ENCODE data around the gene PUM1.

Gene PUM1

DNA sequence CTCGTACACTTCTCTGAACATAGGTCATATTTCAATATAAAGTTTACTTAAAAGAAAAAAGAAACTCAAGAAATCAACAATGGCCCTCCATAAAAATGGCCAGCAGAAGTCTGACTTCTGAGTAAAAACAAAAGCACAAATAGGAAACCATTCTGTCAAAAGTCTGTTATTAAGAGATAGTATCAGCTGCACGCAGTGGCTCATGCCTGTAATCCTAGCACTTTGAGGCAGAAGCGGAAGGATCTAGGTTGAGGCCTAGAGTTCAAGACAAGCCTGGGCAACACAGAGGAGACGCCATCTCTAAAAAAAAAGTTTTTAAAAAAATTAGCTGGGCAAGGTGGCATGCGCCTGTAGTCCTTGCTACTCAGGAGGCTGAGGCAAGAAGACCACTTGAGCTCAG lies 67.3 kb downstream of the PUM1 start:
- no peaks in the 10 kb centered on the region for H3K9me3 ChIP-seq (ENCODE audit: control insufficient read depth, low read length)
- H3K36me3 ChIP-seq (ENCODE audit: control insufficient read depth, insufficient read depth, low read length), result peaks cover 16% of the 10 kb centered on the region
- H3K27me3 ChIP-seq (ENCODE audit: control insufficient read depth, insufficient read depth, low read length, poor library complexity, severe bottlenecking), result no peaks in the 10 kb centered on the region
- H3K4me1 ChIP-seq (ENCODE audit: control insufficient read depth, insufficient read depth, low read length), result no peaks in the 10 kb centered on the region
- H3K4me3 ChIP-seq (ENCODE audit: insufficient read depth, low read depth, low read length), result no peak overlapping the region
- H3K27ac ChIP-seq (ENCODE audit: insufficient read depth, low read depth, low read length, poor library complexity, severe bottlenecking), result no peak overlapping the region
- WGBS, 2 experiments, result 94 to 95% methylated on average over 4 to 5 of the region's 5 CpGs

DNA sequence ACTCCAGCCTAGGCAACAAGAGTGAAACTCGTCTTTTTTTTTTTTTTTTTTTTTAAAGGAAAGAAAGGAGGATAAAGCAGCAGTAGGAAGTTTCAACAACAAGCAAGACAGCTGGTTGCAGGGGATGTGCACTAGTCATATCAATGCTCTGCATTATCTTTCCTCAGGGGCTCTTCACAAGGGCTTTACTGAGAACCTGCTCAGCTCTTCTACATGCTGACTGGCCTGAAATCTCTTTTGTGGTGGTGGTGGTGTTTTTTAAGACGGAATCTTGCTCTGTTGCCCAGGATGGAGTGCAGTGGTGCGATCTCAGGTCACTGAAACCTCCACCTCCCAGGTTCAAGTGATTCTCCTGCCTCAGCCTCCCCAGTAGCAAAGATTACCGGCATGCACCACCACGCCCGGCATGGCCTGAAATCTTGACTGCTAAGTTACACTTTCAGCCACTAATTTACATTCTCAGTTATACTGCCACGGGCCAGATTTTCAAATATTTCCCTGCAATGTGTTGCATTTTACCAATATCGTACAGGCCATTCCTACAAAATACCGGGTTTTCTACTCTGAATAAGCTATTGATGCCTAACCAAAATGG lies 68.0 kb downstream of the PUM1 start:
- Histone ChIP-seq H3K27me3 (ENCODE audit: control insufficient read depth, insufficient read depth, low read length, poor library complexity, severe bottlenecking) (no peaks in the 10 kb centered on the region), H3K27ac (ENCODE audit: insufficient read depth, low read depth, low read length, poor library complexity, severe bottlenecking) (no peak overlapping the region), H3K36me3 (ENCODE audit: control insufficient read depth, insufficient read depth, low read length) (peaks cover 13% of the 10 kb centered on the region), H3K4me3 (ENCODE audit: insufficient read depth, low read depth, low read length) (no peak overlapping the region), H3K4me1 (ENCODE audit: control insufficient read depth, insufficient read depth, low read length) (no peaks in the 10 kb centered on the region), H3K9me3 (ENCODE audit: control insufficient read depth, low read length) (no peaks in the 10 kb centered on the region)
- WGBS, 2 experiments, result 92 to 95% methylated on average over 9 of the region's 9 CpGs

DNA sequence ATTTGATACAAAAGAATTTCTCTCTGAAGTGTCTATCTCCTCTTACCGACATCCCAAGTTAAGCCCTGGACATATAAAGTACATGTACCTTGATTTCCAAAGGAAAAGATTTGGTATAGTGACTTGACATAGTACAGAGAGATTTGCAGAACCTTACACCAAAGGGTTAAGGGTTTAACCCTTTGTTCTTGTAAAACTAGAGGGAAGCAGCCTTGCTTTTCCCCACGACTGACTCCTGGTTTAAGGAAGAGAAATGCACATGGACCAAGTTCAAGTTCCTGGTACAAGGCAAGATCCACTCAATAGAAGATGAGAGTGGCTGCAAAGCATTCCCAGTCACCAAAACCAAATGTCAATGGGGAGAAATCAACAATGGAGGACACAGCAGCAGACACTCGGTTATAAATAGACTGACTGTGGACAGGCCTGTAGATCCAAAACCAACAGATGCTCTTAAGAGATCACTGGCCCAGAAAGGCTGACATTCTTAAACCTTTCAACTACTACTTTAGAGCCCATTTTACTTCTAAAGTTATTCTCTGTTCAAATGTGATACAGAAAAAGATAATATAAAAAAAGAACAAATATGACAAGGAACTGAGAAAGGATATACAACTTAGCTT lies 69.4 kb downstream of the PUM1 start:
- Histone ChIP-seq H3K27me3 (ENCODE audit: control insufficient read depth, insufficient read depth, low read length, poor library complexity, severe bottlenecking) (no peaks in the 10 kb centered on the region), H3K27ac (ENCODE audit: insufficient read depth, low read depth, low read length, poor library complexity, severe bottlenecking) (no peak overlapping the region), H3K4me1 (ENCODE audit: control insufficient read depth, insufficient read depth, low read length) (no peaks in the 10 kb centered on the region), H3K9me3 (ENCODE audit: control insufficient read depth, low read length) (no peaks in the 10 kb centered on the region), H3K36me3 (ENCODE audit: control insufficient read depth, insufficient read depth, low read length) (peaks cover 22% of the 10 kb centered on the region), H3K4me3 (ENCODE audit: insufficient read depth, low read depth, low read length) (no peak overlapping the region)
- WGBS, 2 experiments, result 71 to 84% methylated on average over 2 to 3 of the region's 3 CpGs

DNA sequence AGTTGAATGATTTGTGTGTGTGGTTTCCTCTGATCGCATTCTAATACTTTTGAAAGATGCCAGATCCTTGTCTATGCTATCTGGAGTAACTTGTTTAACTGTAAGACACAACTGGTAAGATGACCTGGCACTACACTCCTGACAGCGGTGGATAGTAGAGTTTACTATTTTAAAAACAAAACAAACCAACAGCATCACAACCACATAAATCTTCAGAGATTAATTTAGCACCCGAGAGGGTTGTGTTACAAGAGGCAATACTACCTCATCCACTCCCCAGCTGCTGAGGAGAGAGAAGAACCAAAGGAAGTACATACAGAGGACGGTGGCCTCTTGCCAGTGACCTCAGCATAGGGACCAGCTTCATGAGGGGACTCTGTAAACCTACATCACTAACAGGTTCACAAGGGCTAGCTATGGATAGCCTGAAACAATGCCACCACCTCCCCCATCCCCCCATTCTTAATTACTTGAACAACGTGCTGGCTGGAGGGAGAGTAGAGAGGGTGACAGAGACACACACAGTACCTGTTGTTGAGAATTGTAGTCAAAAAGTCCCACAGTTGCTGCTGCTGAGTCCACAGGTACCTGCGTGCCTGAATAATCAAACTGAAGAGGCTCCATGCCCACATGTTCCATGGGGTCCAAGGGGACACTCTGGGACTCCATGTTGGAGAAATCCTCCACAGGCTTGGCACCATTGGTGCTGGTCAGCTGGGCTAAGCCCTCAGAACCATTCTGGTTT lies 73.5 kb downstream of the PUM1 start:
- H3K4me1 ChIP-seq (ENCODE audit: control insufficient read depth, insufficient read depth, low read length), result no peaks in the 10 kb centered on the region
- no peaks in the 10 kb centered on the region for H3K27me3 ChIP-seq (ENCODE audit: control insufficient read depth, insufficient read depth, low read length, poor library complexity, severe bottlenecking)
- H3K9me3 ChIP-seq (ENCODE audit: control insufficient read depth, low read length), result no peaks in the 10 kb centered on the region
- H3K36me3 ChIP-seq (ENCODE audit: control insufficient read depth, insufficient read depth, low read length), result peaks cover 14% of the 10 kb centered on the region
- no peak overlapping the region for H3K4me3 ChIP-seq (ENCODE audit: insufficient read depth, low read depth, low read length)
- H3K27ac ChIP-seq (ENCODE audit: insufficient read depth, low read depth, low read length, poor library complexity, severe bottlenecking), result no peak overlapping the region
- WGBS, 2 experiments, result 80 to 83% methylated on average over 6 of the region's 6 CpGs

DNA sequence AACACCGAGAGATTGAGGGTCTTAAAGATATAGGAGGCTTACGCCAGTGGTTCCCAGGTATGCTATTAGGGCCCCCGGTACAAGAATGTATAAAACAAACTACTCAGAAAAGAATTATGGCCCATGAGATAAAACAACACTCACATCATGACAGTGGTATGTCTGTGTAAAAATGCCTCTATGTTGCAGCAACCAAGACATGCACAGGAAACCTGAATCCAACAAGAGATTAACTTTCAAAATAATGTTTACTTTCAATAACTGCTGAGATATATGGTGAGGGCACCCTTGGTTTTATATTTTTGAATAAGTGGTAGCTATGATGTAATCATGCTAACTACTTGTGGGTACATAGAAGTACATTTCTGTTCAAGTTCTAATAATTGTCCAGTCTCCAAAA lies 74.9 kb downstream of the PUM1 start:
- Histone ChIP-seq H3K36me3 (ENCODE audit: control insufficient read depth, insufficient read depth, low read length) (peaks cover 9% of the 10 kb centered on the region), H3K27ac (ENCODE audit: insufficient read depth, low read depth, low read length, poor library complexity, severe bottlenecking) (no peak overlapping the region), H3K4me1 (ENCODE audit: control insufficient read depth, insufficient read depth, low read length) (no peaks in the 10 kb centered on the region), H3K9me3 (ENCODE audit: control insufficient read depth, low read length) (no peaks in the 10 kb centered on the region), H3K4me3 (ENCODE audit: insufficient read depth, low read depth, low read length) (no peak overlapping the region), H3K27me3 (ENCODE audit: control insufficient read depth, insufficient read depth, low read length, poor library complexity, severe bottlenecking) (no peaks in the 10 kb centered on the region)
- WGBS, 2 experiments, result 98% methylated on average over 3 of the region's 3 CpGs; no CpG with 5 or more reads in 1 of the 2 experiments

DNA sequence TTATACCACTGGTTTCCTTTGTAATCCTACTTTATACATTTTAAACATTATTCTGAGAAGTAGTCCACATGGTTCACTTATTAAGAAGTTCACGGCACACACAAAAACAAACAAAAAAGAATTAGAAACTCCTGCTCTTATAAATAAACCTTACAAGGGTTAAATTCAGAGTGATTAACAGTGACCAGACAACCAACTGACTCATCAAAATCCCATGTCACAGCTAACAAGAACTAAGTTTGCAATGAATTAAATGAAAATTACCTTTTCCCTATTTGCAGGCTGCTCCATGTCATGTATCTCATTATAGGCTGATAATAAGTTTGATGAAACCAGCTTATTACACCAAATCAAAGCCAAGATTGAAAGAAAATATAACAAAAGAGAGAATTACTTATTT lies 77.5 kb downstream of the PUM1 start:
- WGBS, 2 experiments, result 100% methylated on average over 1 of the region's 1 CpG
- Histone ChIP-seq H3K27me3 (ENCODE audit: control insufficient read depth, insufficient read depth, low read length, poor library complexity, severe bottlenecking) (no peaks in the 10 kb centered on the region), H3K9me3 (ENCODE audit: control insufficient read depth, low read length) (no peaks in the 10 kb centered on the region), H3K4me3 (ENCODE audit: insufficient read depth, low read depth, low read length) (no peak overlapping the region), H3K27ac (ENCODE audit: insufficient read depth, low read depth, low read length, poor library complexity, severe bottlenecking) (no peak overlapping the region), H3K4me1 (ENCODE audit: control insufficient read depth, insufficient read depth, low read length) (no peaks in the 10 kb centered on the region), H3K36me3 (ENCODE audit: control insufficient read depth, insufficient read depth, low read length) (peaks cover 9% of the 10 kb centered on the region)

DNA sequence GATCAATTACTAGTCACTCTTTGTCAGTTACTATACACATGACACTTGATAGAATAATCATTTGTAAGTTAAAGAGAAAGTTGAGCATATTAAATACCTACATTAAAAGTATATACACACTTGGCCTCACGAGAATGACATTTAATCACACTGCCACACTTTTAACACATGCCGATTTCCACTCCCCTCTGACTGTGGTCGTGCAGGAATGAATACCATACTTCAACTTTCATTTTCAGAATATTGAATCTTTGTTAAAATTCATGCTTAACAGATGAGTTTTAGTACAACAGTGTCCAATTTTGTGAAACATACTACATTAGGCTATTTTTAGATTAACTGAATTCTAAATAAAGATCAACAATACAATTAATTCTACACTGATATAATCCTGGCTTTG lies 78.8 kb downstream of the PUM1 start:
- Histone ChIP-seq H3K27me3 (ENCODE audit: control insufficient read depth, insufficient read depth, low read length, poor library complexity, severe bottlenecking) (no peaks in the 10 kb centered on the region), H3K4me1 (ENCODE audit: control insufficient read depth, insufficient read depth, low read length) (no peaks in the 10 kb centered on the region), H3K4me3 (ENCODE audit: insufficient read depth, low read depth, low read length) (no peak overlapping the region), H3K9me3 (ENCODE audit: control insufficient read depth, low read length) (no peaks in the 10 kb centered on the region), H3K36me3 (ENCODE audit: control insufficient read depth, insufficient read depth, low read length) (peaks cover 7% of the 10 kb centered on the region), H3K27ac (ENCODE audit: insufficient read depth, low read depth, low read length, poor library complexity, severe bottlenecking) (no peak overlapping the region)
- 97% methylated on average over 3 of the region's 3 CpGs for WGBS, 2 experiments

DNA sequence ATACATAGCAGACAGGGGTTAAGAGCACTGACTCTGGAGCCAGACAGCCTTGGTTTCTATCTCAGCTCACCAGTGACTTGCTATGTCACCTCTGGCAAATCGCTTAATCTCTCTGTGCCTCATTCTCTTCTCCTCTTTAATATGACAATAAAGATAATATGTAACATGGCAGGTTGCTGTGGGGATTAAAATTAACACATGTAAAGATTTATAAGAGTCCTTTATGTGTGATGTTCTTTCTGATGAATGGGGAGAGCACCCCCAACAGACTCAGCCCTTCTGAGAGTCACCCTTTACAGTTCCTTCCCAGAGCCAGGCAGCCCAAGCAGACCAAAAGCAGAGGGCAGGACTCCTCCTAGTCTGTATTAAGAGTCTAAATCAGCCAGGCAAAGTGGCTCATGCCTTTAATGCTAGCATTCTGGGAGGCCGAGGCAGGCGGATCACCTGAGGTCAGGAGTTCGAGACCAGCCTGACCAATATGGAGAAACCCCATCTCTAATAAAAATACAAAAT lies 80.5 kb downstream of the PUM1 start:
- Histone ChIP-seq H3K9me3 (ENCODE audit: control insufficient read depth, low read length) (no peaks in the 10 kb centered on the region), H3K27ac (ENCODE audit: insufficient read depth, low read depth, low read length, poor library complexity, severe bottlenecking) (no peak overlapping the region), H3K27me3 (ENCODE audit: control insufficient read depth, insufficient read depth, low read length, poor library complexity, severe bottlenecking) (no peaks in the 10 kb centered on the region), H3K36me3 (ENCODE audit: control insufficient read depth, insufficient read depth, low read length) (peaks cover 8% of the 10 kb centered on the region), H3K4me1 (ENCODE audit: control insufficient read depth, insufficient read depth, low read length) (no peaks in the 10 kb centered on the region), H3K4me3 (ENCODE audit: insufficient read depth, low read depth, low read length) (no peak overlapping the region)
- WGBS, 2 experiments, result 85 to 97% methylated on average over 3 to 4 of the region's 4 CpGs

DNA sequence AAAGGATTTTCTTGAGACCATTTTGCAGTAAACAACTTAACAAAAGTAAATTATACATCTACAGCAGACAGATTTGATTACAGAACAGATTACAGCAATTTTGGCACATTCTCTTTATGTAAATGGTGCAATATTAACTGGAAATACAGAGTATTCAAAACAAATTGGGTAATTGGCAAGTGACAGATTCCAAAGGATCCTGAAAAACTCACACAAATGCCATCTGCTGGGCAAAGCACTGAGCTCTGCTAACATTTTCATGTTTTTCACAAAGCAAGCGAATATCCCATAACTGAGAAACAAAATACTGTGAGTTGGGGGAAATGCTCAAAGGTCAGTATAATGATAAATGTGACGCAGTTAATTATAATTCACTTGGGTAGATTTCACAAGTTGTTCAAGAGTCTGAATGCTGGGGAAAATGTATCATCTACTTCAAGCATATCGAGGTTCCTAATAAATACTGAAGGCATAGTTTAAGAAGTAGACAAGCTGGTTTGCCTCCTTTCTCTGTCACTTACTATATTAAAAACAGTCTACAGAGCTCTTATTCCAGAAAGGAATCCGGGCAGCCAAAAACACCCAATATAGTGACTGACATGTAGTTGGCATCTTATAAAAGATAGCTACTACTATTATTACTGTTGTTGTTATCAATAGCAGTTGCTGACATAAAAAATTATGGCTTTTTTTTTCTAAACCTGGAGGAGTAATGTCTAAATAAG lies 81.2 kb downstream of the PUM1 start:
- no peaks in the 10 kb centered on the region for H3K9me3 ChIP-seq (ENCODE audit: control insufficient read depth, low read length)
- peaks cover 15% of the 10 kb centered on the region for H3K36me3 ChIP-seq (ENCODE audit: control insufficient read depth, insufficient read depth, low read length)
- H3K27ac ChIP-seq (ENCODE audit: insufficient read depth, low read depth, low read length, poor library complexity, severe bottlenecking), result no peak overlapping the region
- H3K4me1 ChIP-seq (ENCODE audit: control insufficient read depth, insufficient read depth, low read length), result no peaks in the 10 kb centered on the region
- 93 to 100% methylated on average over 2 to 4 of the region's 4 CpGs for WGBS, 2 experiments
- no peak overlapping the region for H3K4me3 ChIP-seq (ENCODE audit: insufficient read depth, low read depth, low read length)
- no peaks in the 10 kb centered on the region for H3K27me3 ChIP-seq (ENCODE audit: control insufficient read depth, insufficient read depth, low read length, poor library complexity, severe bottlenecking)

DNA sequence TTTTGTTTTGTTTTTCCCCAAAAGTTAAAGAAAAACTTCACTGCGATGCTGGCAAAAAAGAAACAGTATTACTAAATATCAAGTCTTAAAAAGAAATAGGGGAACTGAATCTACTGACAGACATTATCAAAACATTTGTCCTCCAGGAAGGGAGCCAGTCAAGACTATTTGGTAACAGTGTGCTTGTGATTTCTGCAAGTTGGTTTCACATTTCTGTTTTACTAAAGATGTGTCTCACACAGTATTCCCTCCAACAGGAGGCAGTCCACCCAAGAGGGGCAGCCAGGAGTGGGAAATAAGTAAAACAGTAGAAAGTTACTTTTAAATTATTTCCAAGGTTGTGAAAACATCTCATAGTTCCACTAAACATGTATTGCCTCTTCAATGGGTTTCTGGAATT lies 82.6 kb downstream of the PUM1 start:
- H3K4me1 ChIP-seq (ENCODE audit: control insufficient read depth, insufficient read depth, low read length), result no peaks in the 10 kb centered on the region
- no peaks in the 10 kb centered on the region for H3K27me3 ChIP-seq (ENCODE audit: control insufficient read depth, insufficient read depth, low read length, poor library complexity, severe bottlenecking)
- no peaks in the 10 kb centered on the region for H3K9me3 ChIP-seq (ENCODE audit: control insufficient read depth, low read length)
- H3K36me3 ChIP-seq (ENCODE audit: control insufficient read depth, insufficient read depth, low read length), result peaks cover 22% of the 10 kb centered on the region
- H3K4me3 ChIP-seq (ENCODE audit: insufficient read depth, low read depth, low read length), result no peak overlapping the region
- WGBS, 2 experiments, result 67% methylated on average over 1 of the region's 1 CpG; no CpG with 5 or more reads in 1 of the 2 experiments
- H3K27ac ChIP-seq (ENCODE audit: insufficient read depth, low read depth, low read length, poor library complexity, severe bottlenecking), result no peak overlapping the region

Measured in ectodermal cell (in vitro differentiated cells).